HG02870 (cell line): ENCODE measurements around the gene SLC18A2.

Source experiments
- ATAC-seq: cut with Tn5 transposase; IDR thresholded peaks from one replicate; pipeline ENCODE4 v1.9.1; 2021; ENCODE audit warnings: mild to moderate bottlenecking, moderate library complexity; ENCODE audit not compliant: unreplicated experiment

The SLC18A2 gene

DNA sequence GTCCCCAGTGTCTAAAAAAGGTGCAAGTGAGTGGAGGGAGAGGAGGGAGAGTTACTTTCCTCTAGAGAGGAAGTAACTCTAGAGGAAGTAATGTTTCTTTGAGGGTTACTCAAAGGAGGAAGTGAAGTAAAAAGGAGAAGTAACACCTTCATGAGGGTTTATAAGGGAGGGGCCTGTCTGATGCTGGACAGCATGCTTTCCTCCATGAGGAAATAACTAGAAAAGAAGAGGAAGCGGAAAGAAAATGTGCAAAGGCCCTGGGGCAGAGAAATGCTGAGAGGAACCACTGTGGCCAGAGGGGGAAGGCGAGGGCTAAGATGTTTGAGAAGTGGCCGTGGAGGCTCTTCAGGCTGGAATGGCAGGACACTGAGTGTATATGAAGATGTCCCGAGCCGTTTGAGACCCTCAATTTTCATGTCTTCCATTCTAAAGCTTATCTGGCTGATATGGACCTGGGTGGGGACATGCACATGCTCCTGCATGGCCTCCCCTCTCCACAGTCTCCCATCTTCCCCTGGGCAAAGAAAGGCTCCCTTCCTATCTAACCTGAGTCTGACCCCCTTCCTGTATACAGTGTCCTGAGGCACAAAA is 3.4 kb upstream of the SLC18A2 start:
- no peak for ATAC-seq

GRCh38 chr10:117239051-117239450 is 1.9 kb upstream of the SLC18A2 start:
- no peak for ATAC-seq

DNA sequence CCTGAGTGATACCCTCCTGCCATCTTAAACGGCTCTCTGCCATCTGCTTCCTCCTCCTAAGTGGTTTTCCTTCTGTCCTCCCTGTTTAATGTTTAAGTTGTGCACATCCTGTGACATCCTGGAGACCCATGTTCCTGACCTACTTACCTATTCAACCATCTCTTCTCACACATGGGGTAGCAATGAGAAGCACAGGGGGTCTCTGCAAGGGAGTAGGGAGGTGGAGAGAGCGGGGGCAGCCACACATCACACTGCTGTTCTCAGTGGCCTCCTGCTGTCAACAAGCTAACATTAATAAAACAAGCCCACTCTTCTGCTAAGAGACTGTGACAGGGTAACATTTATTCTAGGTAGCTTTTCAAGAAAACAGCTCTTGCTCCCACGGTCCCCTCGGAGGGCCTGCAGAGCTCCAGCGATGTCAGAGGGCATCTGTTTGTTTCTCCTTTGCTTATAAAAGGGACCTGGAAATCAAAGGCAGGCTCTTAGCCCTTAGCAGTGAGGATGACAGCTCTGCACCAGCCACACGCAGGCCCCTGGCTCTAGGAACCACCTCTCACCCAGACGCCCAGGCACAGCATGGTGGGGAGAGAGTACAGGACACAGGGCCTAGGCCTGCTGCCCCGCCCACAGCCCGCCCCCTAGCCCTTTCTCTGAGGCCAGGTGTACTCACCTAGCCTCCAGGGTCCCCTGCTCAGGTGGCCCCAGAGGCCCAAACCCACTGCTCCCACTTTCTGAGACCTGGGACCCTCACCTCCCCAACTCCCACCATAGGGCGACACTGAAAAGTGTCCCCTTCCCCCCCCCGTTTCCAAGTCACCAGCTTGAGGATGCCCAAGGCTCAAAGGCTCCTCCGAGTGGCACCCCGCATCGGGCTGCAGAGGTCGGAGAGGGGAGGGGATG is 943 bp upstream of the SLC18A2 start:
- ATAC-seq: no peak

- ATAC-seq: no peak
Measured at GRCh38 chr10:117241541-117242462, 888 bp downstream of the SLC18A2 start.

GRCh38 chr10:117242463-117242832 is 1.5 kb downstream of the SLC18A2 start:
- ATAC-seq: no peak

DNA sequence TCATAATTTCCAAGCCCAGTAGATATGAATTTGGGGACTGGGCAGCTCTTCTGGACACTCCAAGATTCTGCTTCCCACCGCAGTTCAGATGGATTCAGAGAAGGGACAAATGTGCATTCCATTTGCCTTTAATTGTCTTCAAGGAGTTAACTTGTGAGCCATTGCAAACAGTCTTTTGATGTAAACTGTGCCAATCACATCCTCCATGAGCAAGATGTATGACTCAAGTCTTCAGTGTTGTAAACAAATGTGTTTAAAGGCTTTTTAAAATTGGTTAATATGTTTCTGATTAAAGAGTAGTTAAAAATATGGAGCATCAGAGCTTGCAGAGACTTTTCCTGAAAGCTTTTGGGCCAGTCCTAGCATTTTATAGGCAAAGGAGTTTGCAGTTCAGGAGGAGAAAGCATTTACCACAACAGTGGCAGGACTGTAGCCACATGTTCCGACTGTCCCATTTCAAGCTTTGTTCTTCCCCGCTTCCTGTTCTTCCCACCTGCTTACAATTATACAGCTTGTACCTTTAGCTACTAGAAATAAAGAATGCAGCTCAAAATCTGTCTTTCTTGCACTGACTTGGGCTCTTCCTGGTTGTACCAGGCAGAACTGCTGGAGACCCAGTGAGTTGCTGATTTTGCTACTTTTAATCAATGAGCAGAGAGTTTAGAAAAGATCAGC is 6.2 kb downstream of the SLC18A2 start:
- no peak for ATAC-seq

DNA sequence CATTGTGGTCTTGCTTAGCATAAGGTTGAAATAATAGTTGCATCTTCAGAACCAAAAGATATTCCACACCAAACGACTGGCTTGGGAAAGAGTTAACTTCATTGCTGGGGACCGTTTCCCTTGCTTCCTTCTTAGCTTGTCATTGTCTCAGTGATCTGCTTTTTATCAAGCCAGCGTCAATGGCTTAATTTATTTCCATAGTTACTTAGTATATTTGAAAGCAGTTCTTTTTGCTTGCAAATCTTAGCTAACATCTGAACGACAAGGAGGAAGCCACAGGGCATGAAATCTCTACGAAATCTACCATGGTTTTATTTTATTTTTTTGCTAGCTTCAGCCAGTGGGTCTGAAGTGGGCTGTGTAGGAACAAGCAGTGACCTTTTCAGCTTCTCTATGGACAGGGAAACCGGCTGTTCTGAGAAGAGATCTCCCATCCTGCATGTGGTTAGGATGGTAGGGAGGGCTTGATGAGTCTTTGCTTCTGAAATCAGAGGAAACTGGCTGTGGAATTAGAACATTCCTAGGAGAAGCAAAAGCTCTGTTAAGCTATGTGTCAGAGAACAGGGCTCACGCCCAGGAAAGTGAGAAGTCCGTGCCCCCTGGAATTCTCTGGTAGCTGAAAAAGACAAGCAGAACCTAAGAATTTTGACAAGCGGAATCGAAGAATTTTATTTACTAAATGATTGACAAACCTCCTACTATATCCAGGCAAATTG is 8.0 kb downstream of the SLC18A2 start:
- ATAC-seq: no peak

DNA sequence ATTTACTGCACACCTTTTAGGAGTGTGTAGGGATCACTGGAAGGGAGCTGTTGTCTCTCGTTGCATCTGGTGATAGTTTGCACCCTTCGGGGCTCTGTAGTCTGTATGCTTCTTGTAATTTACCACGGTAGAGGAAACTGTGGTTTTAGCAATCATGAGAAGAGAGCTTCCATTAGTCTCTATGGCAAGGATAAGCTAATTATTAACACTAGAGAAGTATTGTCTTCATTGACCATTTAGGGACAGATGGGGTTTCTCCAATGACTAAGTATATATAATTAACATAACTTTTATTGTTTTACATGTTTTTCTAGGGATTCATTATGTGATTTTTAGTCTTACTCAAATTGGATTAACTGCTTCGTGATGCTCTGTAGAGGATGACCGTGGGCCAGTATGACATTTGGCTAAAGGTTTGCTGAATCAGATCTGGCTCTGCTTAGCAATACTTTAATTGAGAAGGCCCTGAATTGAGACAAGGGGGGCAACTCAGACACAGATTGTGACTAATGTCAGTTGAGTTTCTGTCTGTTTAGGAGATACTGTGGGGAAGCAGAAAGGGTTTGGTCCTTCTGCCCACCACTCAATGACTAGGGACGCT is 8.7 kb downstream of the SLC18A2 start:
- no peak for ATAC-seq

DNA sequence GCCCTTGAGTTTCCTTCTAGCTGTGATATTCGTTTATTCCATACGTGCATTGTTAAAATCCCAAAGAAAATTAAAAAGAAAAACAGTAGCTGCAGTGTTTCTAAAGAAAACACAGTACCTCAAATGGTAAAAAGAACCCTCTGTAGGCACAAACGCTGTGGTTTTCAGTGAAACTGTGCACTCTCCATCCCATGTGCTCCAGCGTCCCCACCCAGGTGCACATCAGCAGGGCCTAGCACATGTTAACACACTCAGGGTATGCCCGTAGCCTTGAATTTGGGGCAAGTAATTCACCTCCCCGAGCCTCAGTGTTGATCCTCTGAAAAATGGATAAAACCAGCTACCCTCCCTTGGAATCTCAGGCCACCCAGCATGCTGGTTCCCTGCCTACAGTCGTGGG is 9.5 kb downstream of the SLC18A2 start:
- no peak for ATAC-seq

- no peak for ATAC-seq
Measured at GRCh38 chr10:117253908-117254307, 13.0 kb downstream of the SLC18A2 start.

- no peak for ATAC-seq
Measured at GRCh38 chr10:117254338-117254737, 13.4 kb downstream of the SLC18A2 start.

- no peak for ATAC-seq
Measured at GRCh38 chr10:117254774-117255735, 14.1 kb downstream of the SLC18A2 start.

GRCh38 chr10:117255835-117256460 is 15.0 kb downstream of the SLC18A2 start:
- no peak for ATAC-seq

DNA sequence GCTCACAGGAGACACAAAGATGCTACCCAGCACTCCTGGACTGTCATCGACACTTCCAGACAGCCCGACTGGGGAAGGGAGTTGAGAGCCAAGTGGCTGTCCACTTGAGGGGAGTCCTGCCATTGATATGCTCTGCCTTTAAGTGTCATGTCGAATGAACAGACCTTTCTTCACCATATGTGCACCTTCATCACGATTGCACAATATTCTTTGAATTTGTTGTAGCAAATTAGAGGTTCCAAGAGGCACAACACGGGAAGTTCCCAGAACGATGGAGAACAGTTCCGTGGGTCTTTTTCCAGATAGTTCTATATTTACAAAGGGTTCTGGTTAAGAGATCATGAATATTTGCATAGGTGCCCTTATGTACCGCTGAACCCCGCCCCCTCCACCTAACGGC is 16.0 kb downstream of the SLC18A2 start:
- no peak for ATAC-seq

DNA sequence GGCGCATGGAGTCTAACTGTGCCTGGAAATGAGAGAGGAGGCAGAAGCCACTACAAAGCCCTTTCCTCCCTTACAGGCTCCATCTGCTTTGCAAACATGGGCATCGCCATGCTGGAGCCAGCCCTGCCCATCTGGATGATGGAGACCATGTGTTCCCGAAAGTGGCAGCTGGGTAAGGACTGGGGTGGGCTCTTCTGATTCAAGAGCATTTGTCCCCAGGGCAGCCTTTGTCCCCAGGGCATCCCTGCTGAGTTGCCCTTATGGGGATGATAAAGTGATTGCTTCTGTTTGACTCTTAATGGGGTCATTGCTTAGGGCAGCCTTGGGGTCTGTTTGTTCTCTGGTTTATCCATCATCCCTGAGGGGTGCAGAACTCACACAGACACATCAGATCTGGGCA is 16.8 kb downstream of the SLC18A2 start:
- no peak for ATAC-seq

DNA sequence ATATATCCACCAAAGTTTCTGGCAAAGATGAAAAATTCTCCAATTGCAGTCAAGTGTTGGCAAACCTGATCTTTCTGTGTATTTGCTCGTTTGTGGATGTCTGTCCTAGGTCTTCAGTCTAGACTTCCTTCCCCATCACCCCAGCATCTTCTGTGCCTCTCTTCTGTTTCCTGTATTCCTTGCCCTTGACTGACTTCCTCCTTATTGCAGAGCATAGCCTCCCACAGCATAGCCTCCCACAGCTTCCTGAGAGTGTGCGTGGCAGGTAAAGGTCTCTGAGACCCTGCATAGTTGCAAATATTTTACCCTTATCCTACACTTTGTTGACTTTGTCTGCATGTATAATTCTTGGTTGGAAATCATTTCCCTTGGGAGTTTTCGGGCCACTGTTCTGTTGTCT is 18.4 kb downstream of the SLC18A2 start:
- no peak for ATAC-seq

DNA sequence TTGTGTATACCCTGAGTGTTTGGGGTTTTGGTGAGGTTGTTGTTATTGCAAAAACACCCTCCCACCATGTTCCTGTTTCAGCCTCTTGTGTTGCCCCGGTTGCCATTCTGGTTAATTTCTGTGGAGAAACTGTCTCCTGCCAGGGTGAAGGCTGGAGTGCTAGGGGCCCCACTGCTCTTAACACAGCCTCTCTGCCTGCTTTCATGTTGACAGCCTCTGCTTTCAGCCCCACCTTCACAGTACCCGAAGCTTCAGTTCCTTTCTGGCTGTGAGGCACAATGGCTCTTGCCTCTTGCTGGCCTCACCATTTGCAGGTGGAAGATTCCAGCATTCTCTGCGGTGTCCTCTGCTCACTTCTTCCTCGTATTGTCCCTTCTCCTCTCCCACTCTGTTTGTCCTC is 19.2 kb downstream of the SLC18A2 start:
- no peak for ATAC-seq

DNA sequence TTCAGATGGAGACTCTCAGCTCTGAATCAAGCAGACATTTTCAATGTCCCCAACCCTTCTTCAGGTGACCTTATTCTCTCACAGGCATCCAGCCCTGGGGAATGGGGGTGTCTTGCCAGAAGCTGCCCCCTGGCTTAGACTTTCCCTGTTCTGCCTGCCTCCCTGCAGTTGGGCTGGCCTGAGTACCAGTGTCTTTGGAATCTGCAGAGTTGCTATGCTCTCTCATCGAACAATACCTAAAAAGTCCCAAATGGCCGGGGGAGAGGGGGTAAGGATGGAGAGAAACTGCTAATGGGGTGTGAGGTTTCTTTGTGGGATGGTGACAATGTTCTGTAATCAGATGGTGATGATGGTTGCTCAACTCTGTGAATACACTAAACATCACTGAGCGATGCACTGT is 20.6 kb downstream of the SLC18A2 start:
- no peak for ATAC-seq
